ENCODE measurements around the gene SYTL1. TPM values are rescaled to one million over a fixed set of nuclear protein-coding genes. Genes with fewer than 3 reads are reported as not detected.

Gene SYTL1
- total RNA-seq, 1 donor from 2014 or later: 25.7 TPM

DNA sequence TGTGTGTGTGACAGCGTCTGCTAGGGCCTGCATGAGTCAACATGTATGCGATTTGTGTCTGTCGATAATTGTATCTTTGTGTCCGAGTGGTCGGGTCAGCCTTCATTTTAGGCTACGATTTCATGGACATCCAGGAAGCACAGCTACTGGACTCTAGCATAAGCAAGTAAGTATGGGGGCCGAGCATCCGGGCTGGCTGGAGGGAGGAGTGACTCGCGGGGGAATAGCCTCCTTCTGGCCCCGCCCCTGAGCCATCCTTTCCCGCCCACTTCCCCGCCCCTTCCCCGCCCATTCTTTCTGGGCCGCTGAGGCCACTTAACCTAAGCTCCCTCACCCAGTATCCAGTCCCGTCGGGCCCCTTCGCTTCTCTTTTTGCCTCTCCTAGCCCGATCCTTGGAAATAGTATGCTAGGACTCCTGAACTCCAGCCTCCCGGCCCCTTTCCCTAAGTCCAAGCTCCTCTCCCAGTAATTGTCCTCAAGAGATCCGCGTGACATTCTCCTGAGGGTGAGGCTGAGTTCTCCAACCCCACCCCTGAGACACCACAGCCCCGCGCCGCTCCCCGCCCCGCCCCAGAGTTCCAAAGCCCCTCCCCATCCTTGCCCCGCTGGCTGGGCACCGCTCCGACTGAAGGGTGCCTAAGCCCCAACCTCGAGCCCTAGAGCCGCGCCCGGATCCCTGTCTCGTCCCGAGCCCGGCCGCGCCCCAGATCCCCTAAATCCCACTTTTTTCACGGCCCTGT, 23.7 kb downstream of the SYTL1 start:
- Mint-ChIP-seq H3K9me3 (no peaks in the 10 kb centered on the region), H3K27ac (peak overlapping the region; percentile 83), H3K36me3 (ENCODE audit: low read depth) (no peaks in the 10 kb centered on the region), H3K4me3 (ENCODE audit: low read depth) (peak overlapping the region; percentile 81), H3K4me1 (ENCODE audit: low read depth) (peaks cover 28% of the 10 kb centered on the region), H3K27me3 (ENCODE audit: low read depth) (no peaks in the 10 kb centered on the region)
- peak; percentile 68 for DNase-seq (ENCODE audit: low spot score)
- intact Hi-C loops (cut with micrococcal nuclease): loop anchor here (1.0 to 2.0 kb wide), 3 partner anchors 8 to 27 kb away; partner anchors contain the start of genes GPR3 and SYTL1

DNA sequence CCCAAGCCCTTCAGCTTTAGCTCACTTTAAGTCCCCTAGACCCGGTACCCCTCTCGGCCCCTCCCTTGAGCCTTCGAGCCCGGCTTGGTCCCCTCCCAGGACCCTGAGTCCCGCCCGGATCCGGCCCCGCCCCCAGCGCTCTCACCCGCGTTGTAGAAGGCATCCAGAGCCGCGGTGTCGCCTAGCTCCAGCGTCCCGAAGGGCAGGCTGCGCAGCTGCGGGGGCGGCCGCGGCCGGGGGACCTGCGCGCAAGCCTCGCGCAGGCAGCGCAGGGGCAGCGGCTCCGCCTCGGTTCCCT, 24.2 kb downstream of the SYTL1 start:
- intact Hi-C loops (cut with micrococcal nuclease): no loop called here
- peak overlapping the region; percentile 81 for H3K4me3 Mint-ChIP-seq (ENCODE audit: low read depth)
- peak overlapping the region; percentile 83 for H3K27ac Mint-ChIP-seq
- peaks cover 28% of the 10 kb centered on the region for H3K4me1 Mint-ChIP-seq (ENCODE audit: low read depth)
- no peaks in the 10 kb centered on the region for H3K27me3 Mint-ChIP-seq (ENCODE audit: low read depth)
- no peaks in the 10 kb centered on the region for H3K36me3 Mint-ChIP-seq (ENCODE audit: low read depth)
- no peaks in the 10 kb centered on the region for H3K9me3 Mint-ChIP-seq
- peak; percentile 74 for DNase-seq (ENCODE audit: low spot score)

DNA sequence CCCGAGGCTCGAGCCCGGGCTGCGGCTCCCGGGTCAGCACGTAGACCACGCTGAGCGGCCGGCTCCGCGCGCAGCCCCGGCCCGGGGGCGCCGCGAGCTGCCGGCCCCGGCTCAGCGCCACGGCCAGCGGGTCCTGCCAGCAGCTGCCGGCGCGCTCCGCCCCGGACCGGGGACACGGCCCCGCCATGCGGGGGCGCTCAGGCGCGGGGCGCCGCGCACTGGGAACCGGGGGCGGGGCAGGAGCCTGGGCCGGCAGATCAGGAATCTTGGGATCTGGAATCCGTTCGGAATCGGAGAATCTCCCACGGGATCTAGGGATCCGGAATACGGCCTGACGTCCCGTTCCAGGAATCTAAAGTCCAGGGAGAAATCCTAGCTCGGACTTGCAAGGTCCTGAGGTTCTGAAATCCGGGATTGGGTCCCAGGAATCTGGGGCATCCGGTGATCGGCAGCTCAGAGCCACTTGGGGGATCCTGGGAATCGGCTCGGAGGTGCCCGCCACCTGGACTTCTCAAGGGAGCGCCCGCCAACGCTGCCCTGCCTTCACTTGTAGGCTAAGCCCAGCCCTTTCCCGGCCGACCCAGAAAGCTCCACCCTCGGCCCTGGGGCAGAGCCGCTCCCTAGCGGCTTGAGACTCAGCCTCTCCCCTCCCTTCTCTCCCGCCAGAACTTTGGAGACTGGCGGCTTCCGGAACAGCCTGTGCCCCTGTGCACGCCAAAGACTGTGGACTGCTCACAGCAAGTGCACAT, 24.8 kb downstream of the SYTL1 start, which contains the start of gene MAP3K6:
MAP3K6 (minus strand) TSS at position 551 of the 749 bp plus-strand sequence; CDS start at position 187, 364 bp downstream.
- H3K27me3 Mint-ChIP-seq (ENCODE audit: low read depth): no peaks in the 10 kb centered on the region
- DNase-seq (ENCODE audit: low spot score): peak; percentile 42
- no peaks in the 10 kb centered on the region for H3K9me3 Mint-ChIP-seq
- peak within 1 kb of the TSS; percentile 83 for H3K27ac Mint-ChIP-seq
- H3K4me3 Mint-ChIP-seq (ENCODE audit: low read depth): peak within 1 kb of the TSS; percentile 81
- intact Hi-C loops (cut with micrococcal nuclease): no loop called here
- H3K4me1 Mint-ChIP-seq (ENCODE audit: low read depth): peaks cover 28% of the 10 kb centered on the region
- no peaks in the 10 kb centered on the region for H3K36me3 Mint-ChIP-seq (ENCODE audit: low read depth)

DNA sequence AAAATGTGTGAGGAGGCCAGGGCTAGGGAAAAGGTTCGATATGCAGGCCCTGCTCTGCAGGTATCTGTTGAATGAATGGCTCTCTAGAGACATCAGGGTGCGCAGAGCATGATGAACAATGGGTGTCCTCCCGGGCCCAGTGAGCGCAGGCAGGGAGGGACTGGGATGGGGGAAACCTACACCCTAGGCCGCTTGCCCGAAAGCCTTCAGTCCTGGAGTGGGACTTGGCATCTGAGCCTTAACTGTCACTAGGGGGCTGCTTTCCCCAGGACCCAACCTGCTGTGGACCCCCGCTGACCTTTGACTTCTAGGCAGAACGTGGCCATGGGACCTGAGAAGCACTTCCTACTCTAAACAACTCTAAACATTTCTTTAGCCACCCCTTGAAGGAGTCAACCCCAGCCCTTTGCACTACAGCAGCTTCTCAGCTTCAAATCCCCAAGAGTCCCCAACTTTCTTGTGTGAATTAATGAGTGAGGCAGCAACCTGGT, 25.4 kb downstream of the SYTL1 start:
- Mint-ChIP-seq H3K36me3 (ENCODE audit: low read depth) (no peaks in the 10 kb centered on the region), H3K27ac (peak overlapping the region; percentile 64), H3K9me3 (no peaks in the 10 kb centered on the region), H3K27me3 (ENCODE audit: low read depth) (no peaks in the 10 kb centered on the region), H3K4me1 (ENCODE audit: low read depth) (peaks cover 28% of the 10 kb centered on the region), H3K4me3 (ENCODE audit: low read depth) (peak overlapping the region; percentile 65)
- DNase-seq (ENCODE audit: low spot score): no peak
- intact Hi-C loops (cut with micrococcal nuclease): no loop called here

DNA sequence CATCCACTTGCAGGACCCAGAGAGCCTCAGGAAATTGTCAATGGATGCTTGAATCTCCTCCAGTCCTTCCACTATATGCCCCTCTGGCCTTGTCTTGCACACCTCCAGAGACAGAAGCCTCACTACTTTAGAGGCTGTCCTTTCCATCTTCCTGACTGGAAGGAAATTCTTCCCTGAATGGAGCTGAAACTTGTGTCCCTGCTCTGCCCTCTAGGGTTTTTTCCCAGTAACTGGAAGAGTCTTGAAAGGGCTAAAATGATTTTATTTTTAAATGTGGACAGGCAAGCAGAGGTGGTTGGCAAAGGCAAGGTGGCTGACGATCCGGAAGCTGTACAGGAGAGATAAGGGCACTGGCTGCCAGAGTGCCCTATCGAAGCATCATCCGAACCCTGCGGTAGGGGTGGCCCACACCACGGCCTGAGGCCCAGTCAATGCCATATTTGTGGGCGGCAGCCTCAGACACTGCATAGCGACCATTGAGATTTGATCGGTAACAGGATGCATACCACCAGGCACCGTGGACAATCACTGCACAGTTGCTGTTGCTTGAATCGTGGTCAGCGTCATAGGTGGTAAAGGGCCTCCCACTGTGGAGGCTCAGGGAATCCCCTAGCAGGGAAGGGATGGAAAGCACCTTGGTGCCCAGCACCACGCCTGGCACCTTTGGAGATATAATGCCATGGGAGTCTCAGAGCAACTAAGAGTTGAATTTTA, 27.2 kb downstream of the SYTL1 start:
- intact Hi-C loops (cut with micrococcal nuclease): no loop called here
- no peak overlapping the region for H3K27ac Mint-ChIP-seq
- peaks cover 28% of the 10 kb centered on the region for H3K4me1 Mint-ChIP-seq (ENCODE audit: low read depth)
- H3K9me3 Mint-ChIP-seq: no peaks in the 10 kb centered on the region
- no peak for DNase-seq (ENCODE audit: low spot score)
- no peak overlapping the region for H3K4me3 Mint-ChIP-seq (ENCODE audit: low read depth)
- no peaks in the 10 kb centered on the region for H3K27me3 Mint-ChIP-seq (ENCODE audit: low read depth)
- H3K36me3 Mint-ChIP-seq (ENCODE audit: low read depth): no peaks in the 10 kb centered on the region

DNA sequence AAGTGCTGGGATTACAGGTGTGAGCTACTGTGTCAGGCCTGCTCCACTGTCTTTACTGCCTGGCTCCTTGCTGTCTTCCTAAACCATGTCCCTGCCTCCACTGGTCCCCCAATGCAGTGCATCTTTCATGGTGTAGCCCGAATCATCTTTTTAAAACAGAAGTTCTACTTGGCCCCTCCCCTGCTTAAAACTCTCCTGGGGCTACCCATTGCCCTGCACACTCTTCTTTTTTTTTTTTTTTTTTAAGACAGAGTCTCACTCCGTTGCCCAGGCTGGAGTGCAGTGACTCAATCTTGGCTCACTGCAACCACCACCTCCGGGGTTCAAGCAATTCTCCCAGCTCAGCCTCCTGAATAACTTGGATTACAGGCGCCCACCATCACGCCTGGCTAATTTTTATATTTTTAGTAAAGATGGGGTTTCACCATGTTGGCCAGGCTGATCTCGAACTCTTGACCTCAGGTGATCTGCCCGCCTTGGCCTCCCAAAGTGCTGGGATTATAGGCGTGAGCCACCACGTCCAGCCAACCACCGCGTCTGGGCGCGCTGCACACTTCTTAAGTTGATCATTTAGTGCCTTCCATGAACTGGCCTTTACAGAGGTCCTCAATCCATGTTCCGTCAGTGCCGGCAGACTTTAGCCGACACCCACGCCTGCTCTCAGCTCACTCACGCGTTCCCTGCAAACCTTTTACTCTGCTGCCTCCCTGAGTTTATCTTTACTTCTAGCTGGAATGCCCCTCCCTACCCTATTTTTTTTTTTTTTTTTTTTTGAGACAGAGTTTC, 30.4 kb downstream of the SYTL1 start:
- Mint-ChIP-seq H3K27ac (no peak overlapping the region), H3K4me1 (ENCODE audit: low read depth) (peaks cover 15% of the 10 kb centered on the region), H3K4me3 (ENCODE audit: low read depth) (no peak overlapping the region), H3K9me3 (no peaks in the 10 kb centered on the region), H3K36me3 (ENCODE audit: low read depth) (no peaks in the 10 kb centered on the region), H3K27me3 (ENCODE audit: low read depth) (no peaks in the 10 kb centered on the region)
- intact Hi-C loops (cut with micrococcal nuclease): no loop called here
- DNase-seq (ENCODE audit: low spot score): no peak

DNA sequence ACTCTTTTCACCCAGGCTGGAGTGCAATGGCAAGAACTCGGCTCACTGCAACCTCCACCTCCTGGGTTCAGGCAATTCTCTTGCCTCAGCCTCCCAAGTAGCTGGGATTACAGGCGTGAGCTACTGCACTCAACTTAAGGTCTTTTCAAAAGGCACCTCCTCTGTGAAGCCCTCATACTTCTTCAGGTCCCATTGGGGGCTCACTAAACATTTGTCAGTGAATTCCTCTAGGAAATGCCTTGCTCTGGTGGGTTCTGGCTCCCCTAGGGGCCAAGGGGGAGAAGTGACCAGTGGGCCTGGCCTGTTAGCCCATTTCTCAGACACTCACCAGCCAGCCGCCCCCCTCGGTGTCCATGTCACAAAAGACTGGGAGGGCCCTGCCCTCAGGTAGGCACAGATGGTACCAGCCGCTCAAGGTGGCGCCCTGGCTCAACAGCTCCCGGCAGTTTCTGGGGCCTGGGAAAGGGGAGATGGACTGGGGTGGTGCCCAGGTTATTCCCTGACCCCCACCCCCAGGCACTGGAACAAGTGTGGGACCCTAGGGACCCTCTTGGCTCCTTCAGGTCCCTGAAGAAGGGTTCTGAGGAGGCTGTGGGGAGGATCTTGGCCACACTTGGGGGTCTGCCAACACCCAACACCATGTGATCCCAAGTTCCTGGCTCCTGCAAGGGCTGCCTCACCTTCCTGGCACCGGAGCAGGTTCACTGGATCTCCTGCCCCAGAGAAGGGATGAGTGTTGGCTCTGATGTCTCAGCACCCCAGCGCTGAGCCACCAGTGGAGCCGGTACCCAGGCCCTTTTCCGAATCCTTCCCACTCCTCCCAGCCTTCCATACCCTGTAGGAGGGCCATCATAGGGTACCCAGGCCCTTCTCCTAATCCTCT, 31.2 kb downstream of the SYTL1 start:
- Mint-ChIP-seq H3K4me3 (ENCODE audit: low read depth) (no peak overlapping the region), H3K27me3 (ENCODE audit: low read depth) (peaks cover 1% of the 10 kb centered on the region), H3K4me1 (ENCODE audit: low read depth) (peaks cover 9% of the 10 kb centered on the region), H3K9me3 (no peaks in the 10 kb centered on the region), H3K27ac (no peak overlapping the region), H3K36me3 (ENCODE audit: low read depth) (no peaks in the 10 kb centered on the region)
- no peak for DNase-seq (ENCODE audit: low spot score)
- intact Hi-C loops (cut with micrococcal nuclease): no loop called here

DNA sequence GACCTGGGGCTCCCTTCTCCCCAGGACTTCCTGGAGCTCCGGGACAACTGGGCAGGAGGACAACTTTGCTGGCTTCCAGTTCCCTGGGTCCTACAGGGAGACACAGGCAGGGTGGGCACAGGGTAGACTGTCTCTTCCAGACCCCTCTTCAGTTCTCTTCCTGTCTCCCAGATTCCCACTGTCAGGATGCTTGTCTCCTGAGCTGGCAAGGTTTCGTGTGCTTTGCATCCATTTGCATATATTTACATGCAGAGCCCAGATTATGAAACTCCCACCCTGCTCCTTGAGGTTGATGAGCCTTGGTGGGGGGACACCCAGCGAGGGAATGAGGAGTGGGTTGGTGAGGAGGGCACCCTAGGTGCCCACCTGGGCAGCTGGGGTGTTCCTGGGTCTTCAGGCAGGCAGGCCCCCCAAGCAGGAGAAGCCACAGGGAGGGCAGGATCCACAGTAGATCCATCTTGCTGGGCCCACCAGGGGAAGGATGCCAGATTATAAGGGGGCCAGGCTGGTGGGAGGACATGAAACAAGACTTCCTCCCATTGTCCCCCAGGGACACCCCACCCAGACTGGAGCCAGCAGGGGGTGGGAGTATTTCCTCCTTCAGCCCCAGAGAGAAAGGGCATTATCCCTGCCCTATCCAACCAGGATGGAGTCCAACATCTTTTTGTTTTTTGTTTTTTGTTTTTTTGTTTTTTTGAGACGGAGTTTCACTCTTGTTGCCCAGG, 32.7 kb downstream of the SYTL1 start, which contains the start of gene FCN3:
FCN3 (minus strand) TSS at position 463 of the 725 bp plus-strand sequence; CDS start at position 457, 6 bp downstream.
- Mint-ChIP-seq H3K27me3 (ENCODE audit: low read depth) (peaks cover 1% of the 10 kb centered on the region), H3K9me3 (no peaks in the 10 kb centered on the region), H3K27ac (no peak within 1 kb of the TSS), H3K4me3 (ENCODE audit: low read depth) (no peak within 1 kb of the TSS), H3K36me3 (ENCODE audit: low read depth) (no peaks in the 10 kb centered on the region), H3K4me1 (ENCODE audit: low read depth) (peaks cover 3% of the 10 kb centered on the region)
- intact Hi-C loops (cut with micrococcal nuclease): no loop called here
- no peak for DNase-seq (ENCODE audit: low spot score)

DNA sequence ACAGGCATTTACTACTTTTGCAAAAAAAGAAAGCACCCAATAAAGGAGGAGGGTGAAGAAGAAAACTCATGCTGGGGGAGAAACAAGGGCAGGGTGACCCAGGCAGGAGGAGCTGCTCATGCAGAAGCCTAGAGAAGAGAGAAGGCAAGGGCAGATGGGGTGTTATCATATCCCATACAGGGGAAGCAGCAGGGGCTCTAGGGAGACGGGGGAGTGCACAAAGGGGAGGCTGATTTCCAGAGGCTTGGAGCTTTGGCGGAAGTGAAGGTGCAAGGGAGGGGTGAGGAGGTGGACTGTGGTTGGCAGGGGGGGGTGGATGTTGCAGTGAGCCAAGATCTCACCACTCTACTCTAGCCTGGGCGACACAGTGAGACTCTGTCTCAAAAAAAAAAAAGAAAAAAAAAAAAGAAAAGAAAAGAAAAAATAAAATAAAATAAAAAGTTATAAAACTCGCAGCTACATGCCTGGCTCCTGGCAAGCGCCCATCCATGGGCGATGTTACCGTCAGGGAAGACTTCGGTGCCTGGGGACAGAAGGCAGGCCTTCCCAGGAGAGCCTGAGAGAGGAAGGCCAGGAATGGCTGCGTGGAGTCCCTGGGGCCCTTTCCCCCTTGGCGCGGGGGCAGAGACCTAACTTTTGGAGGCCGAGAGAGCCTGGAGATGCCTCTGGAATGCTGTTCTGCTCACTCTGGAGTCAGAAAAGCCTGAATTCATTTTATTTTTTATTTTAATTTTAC, 36.1 kb downstream of the SYTL1 start:
- Mint-ChIP-seq H3K27ac (no peak overlapping the region), H3K36me3 (ENCODE audit: low read depth) (no peaks in the 10 kb centered on the region), H3K4me3 (ENCODE audit: low read depth) (no peak overlapping the region), H3K4me1 (ENCODE audit: low read depth) (no peaks in the 10 kb centered on the region), H3K27me3 (ENCODE audit: low read depth) (peaks cover 12% of the 10 kb centered on the region), H3K9me3 (no peaks in the 10 kb centered on the region)
- DNase-seq (ENCODE audit: low spot score): no peak
- intact Hi-C loops (cut with micrococcal nuclease): no loop called here

DNA sequence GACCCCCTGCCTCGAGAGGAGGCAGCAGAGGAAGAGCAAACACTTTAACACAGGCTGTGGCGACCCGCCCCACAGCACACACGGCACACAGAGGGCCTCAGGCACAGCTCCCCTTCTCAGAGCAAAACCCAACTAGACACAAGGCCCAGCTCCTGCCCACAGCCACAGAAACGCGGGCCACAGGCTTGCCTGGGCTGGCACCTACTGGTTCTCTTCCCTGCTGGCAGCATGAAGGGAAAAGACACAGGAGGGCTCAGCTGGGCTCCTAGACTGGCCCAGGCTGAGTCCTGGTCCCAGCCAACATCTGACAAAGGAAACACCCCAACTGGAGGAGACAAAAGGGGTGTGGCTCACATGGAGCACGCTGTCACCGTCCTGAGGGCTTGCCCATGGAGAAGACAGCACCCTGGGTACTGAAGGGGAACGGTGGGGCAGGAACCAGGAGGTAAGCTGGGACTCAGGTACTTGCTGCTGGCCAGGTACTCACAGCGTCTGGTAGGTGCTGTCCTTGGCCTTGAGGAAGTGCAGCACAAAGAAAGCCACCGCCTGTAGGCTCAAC, 37.8 kb downstream of the SYTL1 start:
- H3K36me3 Mint-ChIP-seq (ENCODE audit: low read depth): no peaks in the 10 kb centered on the region
- H3K27me3 Mint-ChIP-seq (ENCODE audit: low read depth): peaks cover 12% of the 10 kb centered on the region
- no peak overlapping the region for H3K27ac Mint-ChIP-seq
- H3K9me3 Mint-ChIP-seq: no peaks in the 10 kb centered on the region
- H3K4me3 Mint-ChIP-seq (ENCODE audit: low read depth): no peak overlapping the region
- H3K4me1 Mint-ChIP-seq (ENCODE audit: low read depth): no peaks in the 10 kb centered on the region
- intact Hi-C loops (cut with micrococcal nuclease): no loop called here
- DNase-seq (ENCODE audit: low spot score): no peak

Data from activated T-helper 2 cell treated with anti-CD3 and anti-CD28 coated beads, Interferon-gamma antibody, Interleukin-2, Interleukin-4, amounts not matched to agents 10 μg/mL and 5 μg/mL and 100 μg/mL, durations not matched to agents 14 hours and 24 hours and 36 hours (primary cell).